KBM-7 (cell line): ENCODE data around the gene IFITM1.
"Not testable (repeated sequence)": the region's sequence is repeated elsewhere in the genome, so short reads cannot be mapped to it uniquely, and the experiment has no call there.

Experiments used
- DNase-seq: peaks from one replicate; pipeline ENCODE4 v3.0.0-alpha.2; 2015
- in situ Hi-C: fragments of 300-500 bp; cut with MboI; formaldehyde crosslinking; loops from 2 replicates; pipeline ENCODE4 v1.14.3; 2020; ENCODE audit warnings: low sequenced_read_pairs, low pct_unique_long_range_greater_than_20kb, mixed read lengths

The IFITM1 gene

DNA sequence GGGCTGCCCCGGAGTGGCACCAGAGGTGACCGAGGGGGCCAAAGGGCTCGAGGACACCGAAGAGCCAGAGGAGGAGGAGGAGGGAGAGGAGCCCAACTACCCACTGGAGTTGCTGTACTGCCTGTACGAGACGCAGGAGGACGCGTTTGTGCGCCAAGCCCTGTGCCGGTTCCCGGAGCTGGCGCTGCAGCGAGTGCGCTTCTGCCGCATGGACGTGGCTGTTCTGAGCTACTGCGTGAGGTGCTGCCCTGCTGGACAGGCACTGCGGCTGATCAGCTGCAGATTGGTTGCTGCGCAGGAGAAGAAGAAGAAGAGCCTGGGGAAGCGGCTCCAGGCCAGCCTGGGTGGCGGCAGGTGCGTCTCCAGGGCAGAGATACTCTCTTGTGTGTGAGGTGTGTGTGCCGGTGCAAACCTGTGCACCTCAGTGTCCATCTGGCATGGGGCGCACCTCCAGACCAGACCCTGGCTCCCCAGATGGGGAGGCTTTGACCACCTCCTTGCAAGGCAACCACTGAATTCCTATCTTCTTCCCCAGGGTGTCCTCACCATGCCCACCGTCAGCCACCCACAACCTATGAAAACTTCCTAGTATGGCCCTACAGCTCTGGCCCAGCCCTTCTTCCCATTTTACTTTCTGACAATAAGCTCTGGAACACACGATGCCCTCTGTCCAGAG is 32.2 kb upstream of the IFITM1 start:
- in situ Hi-C loops: no loop called here
- no peak for DNase-seq

DNA sequence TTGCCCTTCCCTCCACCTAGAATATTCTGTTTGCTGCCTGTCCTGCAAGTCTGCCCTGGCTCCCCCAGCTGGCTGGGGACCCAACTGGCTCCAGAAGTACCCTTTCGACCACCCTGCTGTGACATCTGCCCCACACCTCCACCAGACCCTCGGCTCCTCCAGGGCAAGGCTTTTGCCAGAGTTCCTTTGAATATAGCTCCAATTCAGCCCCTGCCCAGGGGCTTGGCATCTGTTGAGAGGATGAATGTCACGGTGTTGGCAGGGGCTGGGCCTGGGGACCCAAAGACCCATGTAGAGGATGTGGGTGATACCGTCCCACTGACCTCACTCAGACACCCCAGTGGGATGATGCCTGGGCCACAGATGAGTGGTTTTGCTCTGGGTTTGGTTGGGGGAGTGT is 31.7 kb upstream of the IFITM1 start:
- no peak for DNase-seq
- in situ Hi-C loops: no loop called here

DNA sequence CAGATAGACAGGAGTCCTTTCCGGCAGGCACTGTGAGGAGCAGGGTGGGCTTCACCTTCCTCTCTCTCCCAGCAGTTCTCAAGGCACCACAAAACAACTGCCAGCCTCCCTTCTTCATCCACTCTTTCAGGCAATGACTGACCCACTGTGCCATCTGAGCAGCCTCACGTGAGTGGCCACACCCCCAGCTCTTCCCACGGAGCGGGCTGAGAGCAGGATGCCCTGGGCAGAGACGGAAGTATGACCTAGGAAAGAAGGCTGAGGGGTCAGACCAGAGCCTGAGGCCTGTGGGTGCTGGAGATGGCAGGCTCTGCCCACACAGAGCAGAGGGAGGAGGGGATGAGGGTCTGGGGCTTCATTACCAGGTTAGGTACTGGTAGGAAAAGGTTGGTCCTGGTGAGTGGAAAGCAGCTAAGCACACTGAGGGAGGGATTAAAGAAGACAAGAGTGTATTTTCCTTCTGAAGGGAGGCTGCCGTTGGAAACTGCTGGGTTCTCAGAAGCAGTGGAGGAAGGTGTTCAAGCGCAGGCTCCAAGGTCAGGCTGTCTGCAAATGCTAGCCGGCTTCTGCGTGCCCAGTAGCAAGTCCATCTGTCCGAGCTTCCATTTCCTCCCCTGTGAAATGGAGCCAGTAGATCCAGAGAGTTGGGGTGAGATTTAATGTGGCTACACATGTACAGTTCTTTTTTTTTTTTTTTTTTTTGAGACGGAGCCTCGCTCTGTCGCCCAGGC is 31.0 kb upstream of the IFITM1 start:
- no peak for DNase-seq
- in situ Hi-C loops: no loop called here

DNA sequence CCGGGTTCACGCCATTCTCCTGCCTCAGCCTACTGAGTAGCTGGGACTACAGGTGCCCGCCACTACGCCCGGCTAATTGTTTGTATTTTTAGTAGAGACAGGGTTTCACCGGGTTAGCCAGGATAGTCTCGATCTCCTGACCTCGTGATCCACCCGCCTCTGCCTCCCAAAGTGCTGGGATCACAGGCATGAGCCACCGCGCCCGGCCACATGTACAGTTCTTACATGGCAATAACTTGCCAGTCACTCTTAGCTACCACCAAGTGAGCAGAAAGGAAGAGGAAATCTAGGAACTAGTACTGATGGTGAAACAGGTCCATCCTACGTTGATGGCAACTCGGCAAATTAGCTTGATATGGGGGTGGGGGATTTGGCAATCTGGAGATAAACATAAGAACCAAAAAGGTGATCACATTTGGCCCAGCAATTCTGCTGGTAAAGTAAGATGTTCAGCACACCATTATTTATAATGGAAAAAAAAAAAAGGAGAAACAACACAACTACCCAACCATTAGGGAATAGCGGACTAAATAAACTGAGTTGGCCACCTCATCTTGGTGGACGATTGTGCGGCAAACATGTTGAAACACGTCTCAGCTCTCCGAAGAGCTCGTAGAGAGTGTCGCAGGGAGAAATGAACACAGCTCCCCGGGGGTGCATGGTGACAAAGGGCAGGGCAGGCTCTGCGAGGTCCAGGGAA is 30.3 kb upstream of the IFITM1 start:
- no peak for DNase-seq
- in situ Hi-C loops: no loop called here

DNA sequence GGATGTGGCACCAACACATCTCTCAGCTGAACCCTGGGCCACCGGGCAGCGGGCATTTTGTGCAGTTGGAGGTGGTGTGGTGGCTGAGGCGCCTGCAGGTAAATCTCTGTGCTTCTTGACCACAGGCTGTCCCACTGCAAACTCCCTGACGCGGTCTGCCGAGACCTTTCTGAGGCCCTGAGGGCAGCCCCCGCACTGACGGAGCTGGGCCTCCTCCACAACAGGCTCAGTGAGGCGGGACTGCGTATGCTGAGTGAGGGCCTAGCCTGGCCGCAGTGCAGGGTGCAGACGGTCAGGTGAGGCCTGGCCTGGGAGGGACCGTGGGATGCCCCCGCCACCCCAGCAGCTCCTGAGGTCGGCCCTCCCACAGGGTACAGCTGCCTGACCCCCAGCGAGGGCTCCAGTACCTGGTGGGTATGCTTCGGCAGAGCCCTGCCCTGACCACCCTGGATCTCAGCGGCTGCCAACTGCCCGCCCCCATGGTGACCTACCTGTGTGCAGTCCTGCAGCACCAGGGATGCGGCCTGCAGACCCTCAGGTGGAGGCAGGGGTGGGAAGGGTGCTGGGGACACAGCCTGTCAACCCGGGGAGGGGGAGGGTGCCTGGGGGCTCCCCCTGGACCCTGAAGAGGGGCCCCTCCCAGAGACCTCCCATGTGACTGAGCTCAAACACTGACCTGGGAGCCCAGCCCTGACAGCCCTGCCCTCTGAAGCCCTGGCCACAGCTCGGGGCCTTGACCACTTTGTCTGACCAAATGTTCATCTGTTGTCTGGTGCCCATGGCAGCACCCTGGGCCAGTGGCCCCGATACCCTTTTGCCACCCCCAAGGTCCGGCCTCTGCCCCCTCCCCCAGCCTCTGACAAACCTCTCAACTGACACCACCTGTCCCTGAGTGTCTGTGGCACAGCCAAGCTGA is 29.5 kb upstream of the IFITM1 start:
- no peak for DNase-seq
- in situ Hi-C loops: no loop called here

DNA sequence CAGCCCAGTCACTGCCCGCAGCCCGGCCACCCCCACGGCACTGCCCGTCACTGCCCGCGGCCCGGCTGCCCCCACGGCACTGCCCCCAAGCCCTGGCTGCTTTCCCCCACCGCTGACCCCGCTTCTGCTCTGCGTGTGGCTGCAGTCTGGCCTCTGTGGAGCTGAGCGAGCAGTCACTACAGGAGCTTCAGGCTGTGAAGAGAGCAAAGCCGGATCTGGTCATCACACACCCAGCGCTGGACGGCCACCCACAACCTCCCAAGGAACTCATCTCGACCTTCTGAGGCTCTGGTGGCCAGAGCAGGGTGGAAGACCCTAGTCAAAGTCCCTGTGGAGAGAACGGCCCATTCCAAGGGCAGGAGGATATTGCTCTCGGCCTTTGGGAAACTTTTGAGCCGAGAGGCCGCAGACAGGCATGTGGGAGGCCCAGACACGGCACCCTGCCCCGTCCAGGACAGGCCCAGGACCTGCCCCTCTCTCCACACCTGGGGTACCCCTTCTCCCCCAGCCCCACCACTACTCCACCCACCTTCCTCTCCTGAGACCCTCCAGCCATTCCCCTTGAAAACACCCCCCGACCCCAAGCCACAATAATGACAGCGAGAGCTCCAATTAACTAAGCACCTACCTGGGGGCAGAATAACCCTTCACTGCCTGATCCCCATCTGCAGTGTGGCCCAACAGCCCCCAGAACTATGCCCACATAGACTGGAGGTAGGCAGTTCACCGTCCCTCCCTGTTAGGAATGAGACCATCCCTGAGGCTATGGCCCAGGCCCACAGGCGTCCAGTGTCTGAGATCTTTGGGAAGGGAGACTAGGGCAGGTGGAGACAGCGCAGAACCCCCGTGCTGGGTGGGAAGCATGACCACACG is 28.6 kb upstream of the IFITM1 start:
- DNase-seq: no peak
- in situ Hi-C loops: no loop called here

DNA sequence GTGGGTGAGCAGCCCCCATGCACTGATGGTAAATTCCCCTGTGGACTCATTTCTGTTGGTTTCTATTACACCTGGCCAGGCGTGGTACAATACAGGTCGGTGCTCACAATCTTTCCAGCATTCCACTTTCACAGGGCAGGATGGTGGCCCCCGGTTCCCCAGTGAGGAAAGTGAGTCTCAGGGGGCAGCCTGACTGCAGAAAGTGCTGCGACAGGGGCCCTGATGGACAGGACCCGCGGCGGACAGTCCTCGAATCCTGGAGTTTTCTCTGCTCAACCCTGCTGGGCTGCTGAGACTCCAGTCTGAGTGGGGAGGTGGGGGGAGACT is 28.0 kb upstream of the IFITM1 start:
- in situ Hi-C loops: no loop called here

DNA sequence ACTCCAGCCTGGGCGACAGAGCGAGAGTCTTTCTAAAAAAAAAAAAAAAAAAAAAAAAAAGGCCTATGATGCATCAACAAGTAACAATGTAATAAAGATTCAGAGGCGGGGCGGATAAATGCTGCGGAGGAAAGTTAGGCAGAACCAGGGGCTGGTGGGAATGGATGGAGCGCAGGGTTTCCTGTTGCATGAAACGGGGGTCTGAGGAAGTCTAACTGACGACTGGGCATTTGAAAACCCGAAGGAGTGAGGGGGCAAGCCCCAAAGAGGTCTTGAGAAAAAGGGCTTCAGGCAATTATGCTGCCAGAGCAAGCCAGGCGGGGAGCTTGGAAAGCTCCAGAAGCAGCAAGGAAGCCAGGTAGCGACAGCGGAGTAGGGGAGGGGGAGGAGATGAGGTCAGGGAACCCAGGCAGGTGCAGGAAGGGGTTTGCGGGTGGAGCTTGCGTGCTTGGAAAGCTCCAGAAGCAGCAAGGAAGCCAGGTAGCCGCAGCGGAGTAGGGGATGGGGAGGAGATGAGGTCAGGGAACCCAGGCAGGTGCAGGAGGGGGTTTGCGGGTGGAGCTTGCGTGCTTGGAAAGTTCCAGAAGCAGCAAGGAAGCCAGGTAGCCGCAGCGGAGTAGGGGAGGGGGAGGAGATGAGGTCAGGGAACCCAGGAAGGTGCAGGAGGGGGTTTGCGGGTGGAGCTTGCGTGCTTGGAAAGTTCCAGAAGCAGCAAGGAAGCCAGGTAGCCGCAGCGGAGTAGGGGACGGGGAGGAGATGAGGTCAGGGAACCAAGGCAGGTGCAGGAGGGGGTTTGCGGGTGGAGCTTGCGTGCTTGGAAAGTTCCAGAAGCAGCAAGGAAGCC is 26.6 kb upstream of the IFITM1 start:
- DNase-seq, in situ Hi-C loops: not testable (repeated sequence)

More for the DNA sequence above, 28.0 kb upstream of the IFITM1 start:
- no peak for DNase-seq

DNA sequence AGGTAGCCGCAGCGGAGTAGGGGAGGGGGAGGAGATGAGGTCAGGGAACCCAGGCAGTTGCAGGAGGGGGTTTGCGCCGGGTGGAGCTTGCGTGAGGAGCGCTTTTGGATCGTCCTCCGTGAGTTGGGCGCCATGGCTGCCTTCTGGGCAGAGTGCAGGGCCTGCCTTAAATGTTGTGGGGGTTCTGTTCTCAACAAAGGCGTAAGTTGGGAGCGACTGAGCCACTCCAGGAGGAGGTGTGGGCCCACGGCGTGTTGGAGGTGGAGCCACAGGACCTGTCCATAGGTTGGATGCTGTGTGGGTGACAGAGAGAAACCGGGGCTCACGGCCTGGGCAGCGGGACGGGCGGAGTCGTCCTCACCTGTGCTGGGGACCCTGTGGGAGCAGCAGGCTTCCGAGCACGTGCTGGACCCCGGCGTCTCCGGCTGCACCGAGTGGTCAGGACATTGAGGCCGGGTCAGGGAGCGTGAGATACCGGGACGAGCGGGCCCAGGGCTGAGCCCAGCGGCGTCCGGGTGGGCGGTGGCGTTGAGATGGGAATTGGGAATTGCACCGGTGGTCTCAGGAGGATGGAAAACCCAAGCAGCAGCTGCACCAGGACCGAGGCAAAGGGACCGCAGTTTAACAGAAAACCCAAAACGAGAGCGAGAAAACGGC is 25.9 kb upstream of the IFITM1 start:
- in situ Hi-C loops: no loop called here

DNA sequence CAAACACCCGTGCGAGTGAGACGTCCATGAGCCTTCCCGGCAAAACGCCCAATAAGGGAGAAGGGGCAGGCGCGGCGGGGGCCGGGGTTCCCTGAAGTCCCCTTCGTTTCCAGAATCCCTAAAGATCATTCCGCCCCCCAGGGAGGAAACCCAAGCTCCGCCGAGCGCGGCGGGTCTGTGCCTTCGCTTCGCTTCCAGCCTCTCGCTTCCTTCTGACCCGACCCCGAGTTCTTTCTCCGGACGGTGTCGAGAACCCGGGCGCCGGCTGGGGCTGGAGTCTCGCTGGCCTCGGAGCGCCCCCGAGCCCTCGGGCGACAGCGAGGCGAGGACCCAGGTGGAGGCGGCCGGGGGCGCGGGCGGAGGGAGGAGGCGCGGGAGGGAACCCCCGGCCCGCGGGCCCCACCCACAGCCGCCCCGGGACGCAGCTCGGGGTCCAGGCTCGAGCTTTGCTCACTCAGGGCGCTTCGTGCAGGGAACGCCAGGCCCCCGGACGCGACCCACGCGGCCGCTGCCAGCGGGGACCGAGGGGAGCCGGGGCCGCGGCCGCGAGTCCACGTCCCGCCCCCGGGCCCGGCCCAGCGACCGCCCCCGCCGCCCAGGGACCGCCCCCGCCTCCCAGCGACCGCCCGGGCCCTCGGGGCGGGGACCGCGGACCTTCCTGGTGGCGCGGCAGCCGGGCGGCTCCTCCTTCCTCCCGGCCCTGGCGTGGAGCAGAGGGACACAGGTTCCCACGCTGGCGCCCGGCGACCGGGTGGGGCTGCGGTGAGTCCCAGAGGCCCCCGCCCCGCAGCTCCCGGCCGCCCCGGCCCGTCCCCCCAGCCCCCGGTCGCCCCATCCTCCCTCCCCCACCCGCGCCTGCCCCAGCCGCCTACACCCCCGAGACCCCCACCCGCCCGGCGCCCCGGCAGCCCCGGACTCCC is 25.1 kb upstream of the IFITM1 start, which contains the start of gene PGGHG:
Gene PGGHG, plus strand, starts transcription at position 649 of the 920 bp plus-strand sequence. CDS start 691 bp downstream, outside the sequence.
- DNase-seq: no peak
- in situ Hi-C loops: no loop called here

More for the DNA sequence above, 25.9 kb upstream of the IFITM1 start:
- DNase-seq: no peak

DNA sequence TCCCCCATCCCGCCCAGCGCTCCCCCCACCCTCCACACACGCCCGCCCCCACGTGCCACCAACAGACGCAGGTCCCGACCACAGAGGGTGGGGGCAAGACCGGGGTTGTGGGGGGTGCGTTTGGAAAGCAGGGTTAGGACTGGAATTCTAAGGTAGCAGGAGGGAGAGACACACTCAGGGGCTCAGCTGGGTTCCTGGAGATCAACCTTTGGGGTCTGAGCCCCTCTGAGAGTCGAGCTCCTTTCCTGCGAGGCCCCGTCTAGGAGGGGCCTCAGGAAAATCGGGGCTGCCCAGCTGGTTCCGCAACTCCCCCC is 24.5 kb upstream of the IFITM1 start:
- in situ Hi-C loops: no loop called here

DNA sequence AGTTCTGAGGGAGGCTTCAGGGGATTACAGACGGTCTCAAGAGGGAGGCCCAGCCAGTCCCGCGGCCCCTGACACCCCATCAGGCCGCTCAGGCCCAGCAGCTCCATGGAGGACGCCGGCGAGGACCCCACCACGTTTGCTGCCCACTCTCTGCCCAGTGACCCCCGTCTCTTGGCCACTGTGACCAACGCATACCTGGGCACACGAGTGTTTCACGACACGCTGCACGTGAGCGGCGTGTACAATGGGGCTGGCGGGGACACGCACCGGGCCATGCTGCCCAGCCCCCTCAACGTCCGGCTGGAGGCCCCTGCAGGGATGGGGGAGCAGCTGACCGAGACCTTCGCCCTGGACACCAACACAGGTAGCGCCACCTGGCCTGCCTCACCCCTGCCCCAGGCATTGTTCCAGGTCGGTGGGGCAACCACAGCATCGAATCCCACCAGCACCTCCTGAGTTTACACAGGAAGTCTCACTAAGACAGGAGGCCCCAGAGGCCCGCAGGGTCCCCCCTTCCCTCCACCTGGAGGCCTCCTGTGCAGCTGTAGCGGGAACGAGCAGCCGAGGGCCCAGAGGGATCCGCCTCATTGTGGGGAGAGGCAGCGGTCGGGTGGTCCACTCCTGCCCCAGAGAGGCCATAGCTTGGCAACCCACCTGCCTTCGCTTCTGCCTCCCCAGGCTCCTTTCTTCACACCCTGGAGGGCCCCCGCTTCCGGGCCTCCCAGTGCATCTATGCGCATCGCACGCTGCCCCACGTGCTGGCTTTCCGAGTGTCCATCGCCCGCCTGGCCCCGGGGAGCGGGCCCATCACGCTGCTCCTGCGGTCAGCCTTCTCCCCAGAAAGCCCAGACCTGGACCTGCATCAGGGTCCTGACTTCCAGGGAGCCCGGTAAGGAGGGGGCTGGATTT is 23.9 kb upstream of the IFITM1 start:
- in situ Hi-C loops: no loop called here

More for the DNA sequence above, 24.5 kb upstream of the IFITM1 start:
- no peak for DNase-seq

DNA sequence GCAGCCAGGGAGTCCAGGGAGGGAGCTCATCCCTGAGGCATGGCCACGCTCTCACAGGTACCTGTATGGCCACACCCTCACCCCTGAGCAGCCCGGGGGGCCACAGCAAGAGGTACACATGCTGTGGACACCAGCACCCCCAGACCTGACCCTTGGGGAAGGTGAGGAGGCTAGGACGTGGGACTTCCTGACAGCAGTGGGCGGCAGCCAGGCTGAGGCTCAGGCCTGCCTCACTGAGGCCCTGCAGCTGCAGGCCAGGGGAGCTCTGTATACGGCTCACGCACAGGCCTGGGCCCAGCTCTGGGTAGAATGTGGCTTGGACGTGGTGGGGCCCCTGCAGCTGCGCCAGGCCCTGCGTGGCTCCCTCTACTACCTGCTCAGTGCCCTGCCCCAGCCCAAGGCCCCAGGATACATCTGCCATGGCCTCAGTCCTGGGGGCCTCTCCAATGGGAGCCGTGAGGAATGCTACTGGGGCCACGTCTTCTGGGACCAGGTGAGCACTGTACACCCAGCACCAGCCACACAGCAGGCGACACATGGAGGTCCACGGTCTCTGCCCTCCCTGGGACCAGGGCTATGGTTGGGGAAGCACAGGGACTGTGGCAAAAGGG is 23.1 kb upstream of the IFITM1 start:
- DNase-seq: no peak
- in situ Hi-C loops: no loop called here

More for the DNA sequence above, 23.9 kb upstream of the IFITM1 start:
- DNase-seq: no peak

DNA sequence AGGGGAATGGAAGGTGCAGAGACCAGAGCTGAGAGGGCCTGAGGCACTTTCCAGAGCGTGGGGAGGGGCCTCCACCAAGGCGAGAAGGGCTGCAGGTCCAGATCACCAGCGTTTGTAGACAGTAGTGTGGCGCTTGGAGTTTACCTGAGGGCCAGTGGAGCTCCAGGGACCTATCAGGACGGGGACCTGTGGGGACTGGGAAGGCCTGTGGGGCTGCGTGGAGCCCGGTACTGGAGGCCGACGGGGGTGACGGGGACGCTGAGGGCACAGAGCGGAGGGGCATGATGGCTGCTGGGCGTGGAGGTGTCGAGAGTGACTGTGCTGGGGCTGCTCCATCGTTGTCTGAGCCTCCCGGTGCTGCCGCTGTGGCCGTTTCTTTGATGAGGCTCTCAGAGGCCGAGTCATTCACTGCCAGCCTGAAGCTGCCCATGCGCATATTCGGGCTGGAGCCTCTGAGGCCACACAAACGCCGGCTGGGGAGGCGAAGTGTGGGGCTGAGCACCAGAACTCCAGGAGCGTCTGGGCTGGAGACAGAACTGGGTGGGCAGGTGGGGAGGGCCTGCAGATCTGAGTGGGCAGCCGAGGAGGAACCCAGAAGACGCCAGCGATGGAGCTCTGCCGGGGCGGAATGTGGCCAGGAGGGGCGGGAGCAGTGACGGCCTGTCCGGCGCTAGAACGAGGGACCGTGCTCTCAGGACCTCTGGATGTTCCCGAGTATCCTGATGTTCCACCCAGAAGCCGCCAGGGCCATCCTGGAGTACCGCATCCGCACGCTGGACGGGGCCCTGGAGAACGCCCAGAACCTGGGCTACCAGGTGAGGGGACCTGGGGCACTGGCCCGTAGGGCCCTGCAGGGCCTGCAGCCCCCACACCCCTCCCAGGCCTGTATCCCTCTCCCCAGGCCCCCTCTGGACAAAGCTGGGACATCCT is 22.3 kb upstream of the IFITM1 start:
- in situ Hi-C loops: no loop called here
- DNase-seq: no peak
